SIG-M5 treated with dmso at 0.1 percent for 504 hours (cell line): Measurements from ENCODE around the gene LDLRAP1.

Experiments used
- DNase-seq: peaks from one replicate; lab custom pipeline; 2025; ENCODE audit not compliant: unreplicated experiment; lab: John Stamatoyannopoulos, UW

Gene LDLRAP1

GRCh38 chr1:25561421-25562100 is 18.2 kb downstream of the LDLRAP1 start:
- no peak for DNase-seq

GRCh38 chr1:25562101-25562927 is 18.9 kb downstream of the LDLRAP1 start:
- no peak for DNase-seq

- DNase-seq = no peak
Measured at GRCh38 chr1:25562928-25563283, 19.5 kb downstream of the LDLRAP1 start.

- DNase-seq = no peak
Measured at GRCh38 chr1:25563330-25564215, 20.2 kb downstream of the LDLRAP1 start.

GRCh38 chr1:25564777-25565574 is 21.6 kb downstream of the LDLRAP1 start:
- DNase-seq = no peak

GRCh38 chr1:25565626-25566025 is 22.2 kb downstream of the LDLRAP1 start:
- DNase-seq = no peak

- no peak for DNase-seq
Measured at GRCh38 chr1:25566176-25566729, 22.8 kb downstream of the LDLRAP1 start.

GRCh38 chr1:25566730-25567341 is 23.4 kb downstream of the LDLRAP1 start:
- no peak for DNase-seq

GRCh38 chr1:25567710-25568089 is 24.3 kb downstream of the LDLRAP1 start:
- no peak for DNase-seq

GRCh38 chr1:25568090-25568833 is 24.9 kb downstream of the LDLRAP1 start:
- peak; percentile 16 for DNase-seq

- no peak for DNase-seq
Measured at GRCh38 chr1:25568834-25569596, 25.6 kb downstream of the LDLRAP1 start.

- no peak for DNase-seq
Measured at GRCh38 chr1:25569597-25570396, 26.4 kb downstream of the LDLRAP1 start.

- DNase-seq = no peak
Measured at GRCh38 chr1:25570798-25571521, 27.6 kb downstream of the LDLRAP1 start.

- no peak for DNase-seq
Measured at GRCh38 chr1:25571522-25571970, 28.1 kb downstream of the LDLRAP1 start.

- no peak for DNase-seq
Measured at GRCh38 chr1:25572107-25572506, 28.7 kb downstream of the LDLRAP1 start.

- peak; percentile 35 for DNase-seq
Measured at GRCh38 chr1:25572708-25573590, 29.5 kb downstream of the LDLRAP1 start.
